ENCODE data around the gene YBX1.

The YBX1 gene

GRCh38 chr1:42734201-42735035, 52.2 kb downstream of the YBX1 start:
- Mint-ChIP-seq H3K4me1 (peaks cover 14 to 25% of the 10 kb centered on the region in 2 donors), H3K36me3 (no peaks in the 10 kb centered on the region), H3K4me3 (no peak overlapping the region), H3K27ac (no peak overlapping the region), H3K9me3 (no peaks in the 10 kb centered on the region), H3K27me3 (no peaks in the 10 kb centered on the region)
- ATAC-seq (replicated peaks) (no peak), DNase-seq (no peak)

DNA sequence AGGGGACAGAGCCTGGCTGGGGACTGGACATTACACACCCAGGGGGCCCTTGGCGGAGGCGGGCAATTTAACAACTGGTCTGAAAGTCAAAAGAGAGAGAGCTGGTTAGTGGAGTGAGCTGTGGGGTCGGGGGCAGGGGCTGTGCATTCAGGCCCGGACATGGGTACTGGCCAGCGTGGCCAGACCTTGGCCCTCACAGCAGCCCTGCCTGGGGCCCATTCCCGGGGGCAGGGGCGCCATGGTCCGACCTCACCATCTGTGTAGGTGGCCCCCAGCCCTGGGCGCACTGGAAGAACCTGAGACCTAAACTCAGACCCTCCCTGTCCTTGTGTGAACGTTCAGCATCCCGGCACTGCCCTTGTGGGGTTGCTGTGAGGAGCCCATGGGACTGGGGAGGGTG, 52.8 kb downstream of the YBX1 start:
- ATAC-seq (replicated peaks) (no peak), DNase-seq (no peak)
- H3K9me3 Mint-ChIP-seq = no peaks in the 10 kb centered on the region
- H3K4me3 Mint-ChIP-seq = no peak overlapping the region
- H3K27me3 Mint-ChIP-seq = no peaks in the 10 kb centered on the region
- no peak overlapping the region for H3K27ac Mint-ChIP-seq
- peaks cover 14 to 25% of the 10 kb centered on the region in 2 donors for H3K4me1 Mint-ChIP-seq
- H3K36me3 Mint-ChIP-seq = no peaks in the 10 kb centered on the region

GRCh38 chr1:42735477-42736105, 53.4 kb downstream of the YBX1 start:
- H3K4me1 Mint-ChIP-seq = peaks cover 14 to 25% of the 10 kb centered on the region in 2 donors
- no peak for ATAC-seq (replicated peaks)
- DNase-seq = no peak
- peak overlapping the region; percentile 70 for H3K27ac Mint-ChIP-seq
- no peaks in the 10 kb centered on the region for H3K27me3 Mint-ChIP-seq
- H3K9me3 Mint-ChIP-seq = no peaks in the 10 kb centered on the region
- H3K36me3 Mint-ChIP-seq = no peaks in the 10 kb centered on the region
- no peak overlapping the region for H3K4me3 Mint-ChIP-seq

DNA sequence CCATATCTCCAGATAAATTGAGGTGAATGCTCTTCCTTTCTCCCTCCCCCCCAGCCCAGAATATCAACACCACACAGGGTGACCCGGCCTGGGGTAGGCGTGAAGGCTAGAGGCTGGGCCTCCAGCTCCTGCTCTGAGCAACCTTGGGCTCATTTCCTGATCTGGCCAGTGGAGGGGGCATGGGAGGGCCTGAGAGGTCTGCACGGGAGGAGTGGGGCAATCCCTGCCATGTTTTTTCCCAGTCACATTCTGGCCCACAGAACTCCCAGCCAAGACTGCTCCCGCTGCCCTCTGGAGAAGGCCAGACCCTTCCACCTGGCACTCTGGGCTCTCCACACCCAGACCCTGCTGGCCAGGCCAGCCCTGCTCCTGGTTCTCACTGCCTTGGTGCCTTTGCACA, 53.9 kb downstream of the YBX1 start:
- Mint-ChIP-seq H3K27me3 (no peaks in the 10 kb centered on the region), H3K36me3 (no peaks in the 10 kb centered on the region), H3K27ac (peak overlapping the region; percentile 70), H3K9me3 (no peaks in the 10 kb centered on the region), H3K4me1 (peaks cover 11 to 23% of the 10 kb centered on the region in 2 donors), H3K4me3 (no peak overlapping the region)
- ATAC-seq (replicated peaks) (peak; percentile 29 to 38), DNase-seq (no peak)

DNA sequence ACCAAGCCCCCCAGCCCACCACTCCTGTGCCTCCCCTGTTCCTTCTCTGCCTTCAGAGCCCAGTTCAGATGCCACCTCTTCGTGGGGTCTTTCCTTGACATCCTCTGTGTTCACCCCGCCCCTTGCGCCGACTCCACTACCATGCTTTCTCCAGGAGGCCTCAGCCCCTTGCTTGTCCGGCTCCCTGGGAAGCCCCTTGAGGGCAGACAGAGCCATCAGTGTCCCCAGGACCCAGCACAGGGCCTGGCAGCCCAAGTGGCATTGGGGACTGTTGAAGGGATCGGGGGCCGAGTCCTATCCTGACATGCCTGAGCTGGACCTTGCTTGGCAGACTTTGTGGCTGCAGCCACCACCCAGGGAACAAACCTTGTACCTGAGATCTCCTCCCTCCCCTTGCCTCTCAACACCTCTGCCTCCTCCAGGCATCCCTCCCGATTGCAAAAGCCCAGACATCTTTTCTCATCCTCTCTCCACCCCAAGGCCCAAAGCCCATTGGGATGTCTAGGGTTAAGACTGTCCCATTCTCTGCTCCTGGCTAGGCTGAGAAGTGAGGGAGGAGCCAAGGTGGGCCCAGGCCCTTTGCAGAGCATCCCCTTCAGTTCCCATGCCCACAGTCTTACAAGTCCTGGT, 54.5 kb downstream of the YBX1 start:
- DNase-seq (no peak), ATAC-seq (replicated peaks) (peak in 1 of 2 donors; percentile 11)
- Mint-ChIP-seq H3K36me3 (no peaks in the 10 kb centered on the region), H3K27ac (no peak overlapping the region), H3K27me3 (no peaks in the 10 kb centered on the region), H3K4me3 (no peak overlapping the region), H3K9me3 (no peaks in the 10 kb centered on the region), H3K4me1 (peaks cover 11 to 19% of the 10 kb centered on the region in 2 donors)

- Mint-ChIP-seq H3K36me3 (no peaks in the 10 kb centered on the region), H3K9me3 (no peaks in the 10 kb centered on the region), H3K27me3 (no peaks in the 10 kb centered on the region), H3K4me3 (no peak overlapping the region), H3K4me1 (peaks cover 11 to 19% of the 10 kb centered on the region in 2 donors), H3K27ac (no peak overlapping the region)
- ATAC-seq (replicated peaks) = peak; percentile 64 to 81
- peak; percentile 19 for DNase-seq
These were observed 55.0 kb downstream of the YBX1 start for GRCh38 chr1:42737257-42737656.

GRCh38 chr1:42737986-42738677, 55.9 kb downstream of the YBX1 start:
- no peak overlapping the region for H3K27ac Mint-ChIP-seq
- H3K36me3 Mint-ChIP-seq = no peaks in the 10 kb centered on the region
- H3K9me3 Mint-ChIP-seq = no peaks in the 10 kb centered on the region
- H3K4me3 Mint-ChIP-seq = no peak overlapping the region
- peaks cover 11 to 19% of the 10 kb centered on the region in 2 donors for H3K4me1 Mint-ChIP-seq
- DNase-seq = no peak
- no peaks in the 10 kb centered on the region for H3K27me3 Mint-ChIP-seq
- no peak for ATAC-seq (replicated peaks)

DNA sequence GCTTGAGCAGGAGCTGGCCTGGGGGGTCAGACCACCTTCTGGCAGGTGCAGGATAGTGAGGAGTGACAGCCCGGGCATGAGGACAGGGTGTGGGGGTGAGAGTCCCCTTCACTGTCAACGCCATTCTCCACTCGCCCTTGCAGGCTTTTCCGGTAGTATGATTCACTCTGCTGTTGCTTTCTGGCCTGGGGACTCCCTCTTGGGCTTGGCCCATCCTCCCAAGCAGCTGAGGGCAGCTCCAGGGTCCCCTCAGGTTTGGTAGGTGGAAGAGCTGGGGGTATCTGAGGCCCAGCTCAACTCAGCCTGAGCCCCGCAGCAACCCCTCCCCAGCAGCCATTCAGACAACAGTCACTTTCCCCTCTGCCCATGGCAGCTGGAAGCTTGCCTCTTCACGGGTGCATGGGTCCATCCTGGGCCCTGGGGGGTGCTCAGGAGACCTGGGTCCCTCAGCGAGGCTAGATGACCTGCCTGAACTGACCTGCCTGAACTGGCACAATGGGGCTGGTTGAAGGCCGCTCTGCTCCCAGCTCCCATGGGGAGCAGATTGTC, 56.5 kb downstream of the YBX1 start:
- DNase-seq (no peak), ATAC-seq (replicated peaks) (no peak)
- Mint-ChIP-seq H3K9me3 (no peaks in the 10 kb centered on the region), H3K27ac (no peak overlapping the region), H3K4me3 (no peak overlapping the region), H3K4me1 (peaks cover 11 to 19% of the 10 kb centered on the region in 2 donors), H3K36me3 (no peaks in the 10 kb centered on the region), H3K27me3 (no peaks in the 10 kb centered on the region)

DNA sequence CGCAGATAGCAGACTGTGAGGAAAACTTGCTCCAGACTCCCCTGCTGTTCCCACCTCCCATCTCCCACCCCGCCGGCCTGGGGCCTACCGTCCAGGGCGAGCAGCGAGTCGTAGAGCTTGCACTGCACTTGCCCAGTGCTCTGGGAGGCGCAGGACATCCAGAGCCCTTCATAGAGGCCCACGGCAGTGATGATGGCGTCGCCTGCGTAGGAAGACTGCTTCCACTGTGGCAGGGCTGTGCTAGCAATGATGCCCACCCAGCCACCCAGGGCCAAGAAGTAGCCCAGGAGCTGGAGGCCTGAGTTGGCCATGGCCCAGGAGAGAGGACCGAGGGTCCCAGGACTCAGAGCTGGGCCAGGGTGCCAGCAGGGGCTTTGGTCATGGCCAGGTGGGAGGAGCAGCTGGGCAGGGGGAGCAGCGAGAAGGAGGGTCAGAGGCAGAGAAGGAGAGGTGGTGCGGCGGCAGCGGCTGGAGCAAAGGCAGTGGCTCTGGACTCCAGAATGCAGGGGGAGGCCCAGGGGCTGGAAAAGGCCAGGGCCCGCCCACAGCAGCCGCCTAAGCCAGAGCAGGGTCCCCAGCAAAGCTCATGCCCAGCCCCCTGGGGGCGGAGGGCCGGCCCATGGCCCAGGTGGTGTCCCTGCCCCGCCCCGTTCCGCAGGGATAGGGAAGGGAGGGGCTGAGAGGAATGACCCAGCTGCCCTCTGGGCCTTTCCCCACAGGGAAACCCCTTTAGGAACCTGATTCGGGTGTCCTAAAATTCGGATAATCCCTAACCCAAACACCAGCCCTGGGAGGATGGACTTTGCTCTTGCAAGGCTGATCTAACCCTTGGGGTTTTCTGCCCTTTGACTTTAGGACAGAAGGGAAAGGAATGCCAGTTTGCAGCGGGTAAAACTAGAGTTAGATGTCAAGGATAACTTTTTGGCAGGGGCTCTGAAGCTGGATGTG, 57.8 kb downstream of the YBX1 start, which contains the start of gene CLDN19:
Gene CLDN19 (minus strand): TSS at position 484 of the 948 bp plus-strand sequence. CDS start 173 bp downstream, at position 311.
- Mint-ChIP-seq H3K27me3 (no peaks in the 10 kb centered on the region), H3K4me1 (peaks cover 11 to 19% of the 10 kb centered on the region in 2 donors), H3K36me3 (no peaks in the 10 kb centered on the region), H3K4me3 (no peak within 1 kb of the TSS), H3K27ac (no peak within 1 kb of the TSS), H3K9me3 (no peaks in the 10 kb centered on the region)
- no peak for DNase-seq
- no peak for ATAC-seq (replicated peaks)

DNA sequence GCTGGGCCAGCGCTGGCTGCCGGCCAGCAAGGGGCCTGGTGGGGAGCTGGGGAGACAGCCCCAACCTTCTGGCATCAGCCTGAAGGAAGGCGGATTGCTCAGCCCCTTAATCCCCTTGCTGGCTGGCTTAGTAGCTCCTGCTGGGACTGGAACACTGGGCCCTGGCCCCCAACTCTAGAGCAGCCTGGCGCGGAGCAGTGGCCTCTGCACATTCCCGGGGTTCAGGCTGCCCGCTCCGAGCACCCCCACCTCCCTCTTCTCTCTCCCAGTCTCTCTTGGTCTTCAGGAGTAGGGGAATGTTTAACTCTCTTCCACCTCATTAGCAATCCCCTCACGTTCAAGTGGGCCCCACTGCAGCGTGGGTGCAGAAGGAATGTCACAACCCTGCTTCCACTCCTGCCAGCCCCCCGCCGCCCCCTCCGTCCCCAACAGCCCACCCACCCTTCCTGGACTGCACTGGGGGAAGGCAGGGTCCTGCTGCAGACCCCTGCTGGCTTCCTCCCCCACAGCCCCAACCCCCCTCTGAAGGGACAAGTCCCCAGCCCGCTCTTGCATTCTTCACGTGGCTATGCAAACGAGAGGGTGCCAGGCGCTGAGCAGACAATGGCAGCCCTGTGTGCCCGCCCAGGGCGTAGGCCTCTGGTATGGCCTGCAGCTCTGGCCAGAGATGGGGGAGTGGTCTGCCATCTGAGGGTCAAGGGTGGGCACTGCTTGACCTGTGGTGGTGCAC, 58.8 kb downstream of the YBX1 start:
- DNase-seq (no peak), ATAC-seq (replicated peaks) (no peak)
- Mint-ChIP-seq H3K27ac (no peak overlapping the region), H3K27me3 (no peaks in the 10 kb centered on the region), H3K36me3 (peaks cover 0 to 7% of the 10 kb centered on the region in 2 donors), H3K4me3 (no peak overlapping the region), H3K4me1 (peaks cover 11 to 19% of the 10 kb centered on the region in 2 donors), H3K9me3 (no peaks in the 10 kb centered on the region)

DNA sequence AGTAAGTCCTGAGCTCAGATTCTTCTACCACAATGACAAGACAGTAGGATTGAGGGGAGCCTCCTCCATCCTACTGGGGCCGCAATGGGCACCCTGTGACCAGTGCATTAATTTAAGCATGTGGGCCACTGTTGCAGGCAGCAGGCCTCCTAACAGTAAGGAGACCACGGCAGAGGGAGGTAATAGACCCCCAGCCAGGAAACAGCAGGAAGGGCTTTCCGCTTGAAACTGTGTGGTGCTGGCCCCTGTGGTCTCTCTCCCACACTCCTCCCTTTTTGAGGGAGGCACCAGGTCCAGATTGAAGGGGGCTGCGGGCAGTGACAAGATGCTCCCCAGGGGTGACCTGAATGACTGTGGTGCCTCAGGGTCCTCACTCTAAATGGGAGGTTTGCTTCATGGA, 59.5 kb downstream of the YBX1 start:
- no peaks in the 10 kb centered on the region for H3K27me3 Mint-ChIP-seq
- DNase-seq (no peak), ATAC-seq (replicated peaks) (no peak)
- no peak overlapping the region for H3K4me3 Mint-ChIP-seq
- H3K27ac Mint-ChIP-seq = no peak overlapping the region
- peaks cover 0 to 13% of the 10 kb centered on the region in 2 donors for H3K36me3 Mint-ChIP-seq
- no peaks in the 10 kb centered on the region for H3K9me3 Mint-ChIP-seq
- H3K4me1 Mint-ChIP-seq = peaks cover 6 to 15% of the 10 kb centered on the region in 2 donors

DNA sequence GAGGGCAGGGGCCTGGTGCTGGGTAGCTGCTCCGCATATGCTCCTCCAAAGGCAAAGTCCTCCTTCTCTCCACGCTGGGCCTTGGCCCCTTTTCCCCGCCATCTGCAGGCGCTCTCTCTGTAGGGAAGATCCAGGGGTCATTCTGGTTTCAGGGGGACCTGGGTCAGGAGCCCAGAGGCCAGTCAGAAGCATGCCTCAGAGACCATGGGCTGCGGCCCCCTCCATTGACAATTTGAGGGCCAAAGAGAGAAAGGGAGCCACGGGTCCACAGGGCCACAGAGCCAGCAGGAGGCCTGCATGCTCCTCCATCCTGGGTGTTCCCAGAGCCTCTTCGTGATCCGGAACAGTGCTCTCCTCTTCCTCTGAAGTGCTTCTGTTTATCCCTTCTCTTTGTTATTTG, 59.9 kb downstream of the YBX1 start:
- Mint-ChIP-seq H3K4me1 (peaks cover 3 to 11% of the 10 kb centered on the region in 2 donors), H3K27ac (no peak overlapping the region), H3K27me3 (no peaks in the 10 kb centered on the region), H3K36me3 (peaks cover 2 to 17% of the 10 kb centered on the region in 2 donors), H3K9me3 (no peaks in the 10 kb centered on the region), H3K4me3 (no peak overlapping the region)
- DNase-seq = no peak
- ATAC-seq (replicated peaks) = no peak
